Keratinocyte (primary cell): ENCODE results near the gene OTUD7B. TPM values are rescaled to one million over a fixed set of nuclear protein-coding genes. Genes with fewer than 3 reads are reported as not detected.

Experiments used
- DNase-seq: peaks from one replicate; pipeline ENCODE4 v3.0.0-alpha.2; 2011; ENCODE audit warnings: low read depth, missing footprints, low spot score
- FAIRE-seq: peaks from 2 replicates; lab custom pipeline; 2011; peaks lifted over from hg19 to GRCh38; lab: Jason Lieb, UNC
- H2AFZ ChIP-seq: 2 replicates; pipeline ENCODE4 v1.6.0; 2012; ENCODE audit warnings: low read length, control low read depth, inconsistent platforms; ENCODE audit not compliant: control insufficient read depth
- H3K27ac ChIP-seq: 2 replicates; pipeline ENCODE4 v1.5.1; 2011; ENCODE audit warnings: low read length; ENCODE audit not compliant: control insufficient read depth, insufficient read depth
- H3K27me3 ChIP-seq: 3 replicates; pipeline ENCODE4 v1.6.0; 2011; ENCODE audit warnings: low read length; ENCODE audit not compliant: control insufficient read depth, insufficient read depth; ENCODE audit errors: extremely low read depth
- H3K36me3 ChIP-seq, 2 experiments: 2 replicates in 1 of 2; 3 replicates in 1 of 2; pipeline ENCODE4 v1.5.1; 2011; ENCODE audit warnings: low read length in 2 of 2, mild to moderate bottlenecking in 1 of 2; ENCODE audit not compliant: control insufficient read depth in 2 of 2, insufficient read depth in 2 of 2; ENCODE audit errors: extremely low read depth in 1 of 2
- H3K4me1 ChIP-seq: 3 replicates; pipeline ENCODE4 v1.5.1; 2011; ENCODE audit warnings: low read length; ENCODE audit not compliant: control insufficient read depth, insufficient read depth; ENCODE audit errors: extremely low read depth
- H3K4me2 ChIP-seq: 3 replicates; pipeline ENCODE4 v1.6.0; 2011; ENCODE audit warnings: low read depth, low read length; ENCODE audit not compliant: control insufficient read depth, insufficient read depth; ENCODE audit errors: extremely low read depth
- H3K4me3 ChIP-seq, 3 experiments: fragments of 200-600 bp in 1 of 3; sonication (generic) in 1 of 3; 2 replicates in 2 of 3; 3 replicates in 1 of 3; pipeline ENCODE4 v1.5.1; 2011 to 2016; ENCODE audit warnings: low read length in 3 of 3, mild to moderate bottlenecking in 3 of 3, control low read depth in 2 of 3, inconsistent platforms in 1 of 3, low read depth in 1 of 3, mixed read lengths in 1 of 3, mixed run types in 1 of 3, moderate library complexity in 1 of 3; ENCODE audit not compliant: control insufficient read depth in 2 of 3, insufficient read depth in 2 of 3; ENCODE audit errors: extremely low read depth in 1 of 3
- H3K79me2 ChIP-seq: 2 replicates; pipeline ENCODE4 v1.6.0; 2012; ENCODE audit warnings: low read length; ENCODE audit not compliant: control insufficient read depth, insufficient read depth
- H3K9ac ChIP-seq: 3 replicates; pipeline ENCODE4 v1.6.0; 2011; ENCODE audit warnings: low read length; ENCODE audit not compliant: control insufficient read depth, insufficient read depth; ENCODE audit errors: extremely low read depth
- H3K9me1 ChIP-seq: 3 replicates; pipeline ENCODE4 v1.6.0; 2011; ENCODE audit warnings: low read length; ENCODE audit not compliant: control insufficient read depth, insufficient read depth; ENCODE audit errors: extremely low read depth
- H3K9me3 ChIP-seq: 2 replicates; pipeline ENCODE4 v1.5.1; 2012; ENCODE audit warnings: low read depth, low read length; ENCODE audit not compliant: control insufficient read depth
- H4K20me1 ChIP-seq: 3 replicates; pipeline ENCODE4 v1.6.0; 2011; ENCODE audit warnings: low read length; ENCODE audit not compliant: control insufficient read depth, insufficient read depth; ENCODE audit errors: extremely low read depth
- CTCF ChIP-seq, 3 experiments: IDR thresholded peaks in 1 of 3; conservative IDR thresholded peaks in 1 of 3; optimal IDR thresholded peaks in 1 of 3; 2 replicates in 2 of 3; 3 replicates in 1 of 3; pipeline versions ENCODE3 to v1.5.1; 2011; ENCODE audit warnings: low read length in 3 of 3, mild to moderate bottlenecking in 3 of 3, moderate library complexity in 2 of 3, control low read depth in 1 of 3, inconsistent platforms in 1 of 3; ENCODE audit not compliant: insufficient read depth in 2 of 3; ENCODE audit errors: extremely low read depth in 1 of 3
- EZH2 ChIP-seq: IDR thresholded peaks from one replicate; pipeline ENCODE4 v1.6.1; 2012; ENCODE audit warnings: inconsistent platforms, mild to moderate bottlenecking, low read length, moderate library complexity
- dilution Hi-C: fragments of 300-500 bp; cut with MboI; formaldehyde crosslinking; loops from one replicate; pipeline ENCODE4 v1.7.0; 2020; ENCODE audit warnings: low sequenced_read_pairs; ENCODE audit not compliant: extremely low pct_ligation_motif_present
- polyA plus RNA-seq, 5 experiments: library from polyadenylated mRNA; depleted of rRNA in 3 of 5; stranded (reverse) in 3 of 5; stranded (forward) in 1 of 5; unstranded in 1 of 5; fragments of >200 nt; gene quantifications; 1 replicate in 1 of 5; 2 replicates in 3 of 5; 3 replicates in 1 of 5; pipeline versions ENCODE4 v1.2.1 to v1.2.3, GENCODE V29; 2011 to 2012; ENCODE audit warnings: missing spikeins in 2 of 5, low read depth in 1 of 5, low replicate concordance in 1 of 5

OTUD7B gene
- polyA plus RNA-seq, 1 donor (not counting 4 experiments of a cell fraction or from before 2014, with no cell fraction given): 8.7 TPM

- peaks cover 39% of the 10 kb centered on the region for H3K79me2 ChIP-seq
- no peak for FAIRE-seq
- no peak overlapping the region for H3K9ac ChIP-seq
- no peak overlapping the region for H3K4me2 ChIP-seq
- H3K27ac ChIP-seq: no peak overlapping the region
- dilution Hi-C loops: no loop called here
- no peak overlapping the region for H3K4me3 ChIP-seq
- peaks cover 0 to 3% of the 10 kb centered on the region in 2 experiments for H3K36me3 ChIP-seq
- H3K4me1 ChIP-seq: peaks cover 31% of the 10 kb centered on the region
- no peaks in the 10 kb centered on the region for H3K27me3 ChIP-seq
- H3K9me1 ChIP-seq: peaks cover 2% of the 10 kb centered on the region
- peaks cover 2% of the 10 kb centered on the region for H4K20me1 ChIP-seq
- H3K9me3 ChIP-seq: no peaks in the 10 kb centered on the region
- no peak for DNase-seq
- TF ChIP-seq CTCF (optimal IDR thresholded peaks at IDR 0.05 in 1 of 3, IDR thresholded peaks at IDR 0.05 in 1 of 3, conservative IDR thresholded peaks at IDR 0.05 in 1 of 3; ENCODE audit: extremely low read depth in 1 of 3, insufficient read depth in 2 of 3, low read length in 3 of 3) (no peak), EZH2 (no peak)
- no peak overlapping the region for H2AFZ ChIP-seq
These were observed 16.8 kb downstream of the OTUD7B start for GRCh38 chr1:149993764-149994163.

GRCh38 chr1:149993181-149993580 is 17.3 kb downstream of the OTUD7B start:
- TF ChIP-seq CTCF (optimal IDR thresholded peaks at IDR 0.05 in 1 of 3, IDR thresholded peaks at IDR 0.05 in 1 of 3, conservative IDR thresholded peaks at IDR 0.05 in 1 of 3; ENCODE audit: extremely low read depth in 1 of 3, insufficient read depth in 2 of 3, low read length in 3 of 3): no peak
- TF ChIP-seq EZH2: no peak
- no peak overlapping the region for H3K9ac ChIP-seq
- H3K9me3 ChIP-seq: no peaks in the 10 kb centered on the region
- no peak overlapping the region for H3K4me2 ChIP-seq
- H4K20me1 ChIP-seq: peaks cover 2% of the 10 kb centered on the region
- H3K79me2 ChIP-seq: peaks cover 41% of the 10 kb centered on the region
- no peak overlapping the region for H2AFZ ChIP-seq
- H3K4me3 ChIP-seq: no peak overlapping the region
- H3K27me3 ChIP-seq: no peaks in the 10 kb centered on the region
- peaks cover 31% of the 10 kb centered on the region for H3K4me1 ChIP-seq
- peaks cover 0 to 3% of the 10 kb centered on the region in 2 experiments for H3K36me3 ChIP-seq
- H3K27ac ChIP-seq: no peak overlapping the region
- dilution Hi-C loops: no loop called here
- H3K9me1 ChIP-seq: peaks cover 2% of the 10 kb centered on the region
- FAIRE-seq: no peak
- DNase-seq: no peak
